Left forelimb (tissue), 1 donor: ENCODE data around the gene ALDH1A3.

Source experiments
- DNase-seq: peaks from one replicate; pipeline ENCODE4 v3.0.0-alpha.2; 2018; ENCODE audit warnings: low spot score

ALDH1A3 gene

GRCh38 chr15:100859970-100860828, 19.4 kb upstream of the ALDH1A3 start:
- DNase-seq = no peak

- DNase-seq = no peak
These were observed 18.7 kb upstream of the ALDH1A3 start for GRCh38 chr15:100860829-100861510.

- DNase-seq = no peak
These were observed 18.1 kb upstream of the ALDH1A3 start for GRCh38 chr15:100861511-100861991.

- no peak for DNase-seq
These were observed 17.5 kb upstream of the ALDH1A3 start for GRCh38 chr15:100862162-100862561.

GRCh38 chr15:100863075-100863795, 16.4 kb upstream of the ALDH1A3 start:
- no peak for DNase-seq

- DNase-seq = peak; percentile 88
These were observed 15.8 kb upstream of the ALDH1A3 start for GRCh38 chr15:100863796-100864267.

- DNase-seq = no peak
These were observed 13.0 kb upstream of the ALDH1A3 start for GRCh38 chr15:100866386-100867330.

GRCh38 chr15:100867433-100867832, 12.2 kb upstream of the ALDH1A3 start:
- no peak for DNase-seq

GRCh38 chr15:100869151-100869999, 10.3 kb upstream of the ALDH1A3 start:
- no peak for DNase-seq

GRCh38 chr15:100873029-100873677, 6.5 kb upstream of the ALDH1A3 start:
- no peak for DNase-seq

- DNase-seq = no peak
These were observed 4.1 kb upstream of the ALDH1A3 start for GRCh38 chr15:100875495-100875894.

- DNase-seq = no peak
These were observed 3.7 kb upstream of the ALDH1A3 start for GRCh38 chr15:100875976-100876375.

GRCh38 chr15:100877551-100877950, 2.1 kb upstream of the ALDH1A3 start:
- DNase-seq = no peak

GRCh38 chr15:100878130-100878529, 1.5 kb upstream of the ALDH1A3 start:
- DNase-seq = no peak

GRCh38 chr15:100878648-100879047, 983 bp upstream of the ALDH1A3 start:
- DNase-seq = no peak

GRCh38 chr15:100879061-100879463, 569 bp upstream of the ALDH1A3 start:
- DNase-seq = no peak

- DNase-seq = no peak
These were observed 687 bp downstream of the ALDH1A3 start for GRCh38 chr15:100880139-100880896.

GRCh38 chr15:100880897-100881242, 1.2 kb downstream of the ALDH1A3 start:
- no peak for DNase-seq
